H1 (cell line): Measurements from ENCODE around the gene ODF4. TPM values are rescaled to one million over a fixed set of nuclear protein-coding genes. Genes with fewer than 3 reads are reported as not detected.

Source experiments
- CREB1 ChIP-seq: IDR thresholded peaks from 2 replicates; pipeline ENCODE4 v1.6.1; 2012; ENCODE audit warnings: inconsistent platforms
- EP300 ChIP-seq, 2 experiments: IDR thresholded peaks; 1 replicate in 1 of 2; 2 replicates in 1 of 2; pipeline ENCODE4 v1.6.1; 2011 to 2012; ENCODE audit warnings: low read depth in 2 of 2, low read length in 2 of 2, mild to moderate bottlenecking in 2 of 2, borderline replicate concordance in 1 of 2, inconsistent platforms in 1 of 2, moderate library complexity in 1 of 2
- GTF2F1 ChIP-seq: IDR thresholded peaks from 2 replicates; pipeline ENCODE4 v1.6.1; 2012; ENCODE audit warnings: low read depth, low read length, improper control_type of control experiment, borderline replicate concordance
- JUND ChIP-seq: IDR thresholded peaks from 2 replicates; pipeline ENCODE4 v1.6.1; 2011; ENCODE audit warnings: mild to moderate bottlenecking, improper control_type of control experiment, low read length
- KDM1A ChIP-seq: fragments of 200-600, 300-600 bp; sonication (generic); IDR thresholded peaks from 2 replicates; pipeline ENCODE4 v1.7.1; 2016; ENCODE audit warnings: mild to moderate bottlenecking, low read length, borderline replicate concordance
- MAX ChIP-seq: IDR thresholded peaks from 2 replicates; pipeline ENCODE4 v1.6.1; 2012; ENCODE audit warnings: inconsistent platforms
- PHF8 ChIP-seq: fragments of 200-600 bp; sonication (generic); conservative IDR thresholded peaks from 2 replicates; pipeline ENCODE4 v1.7.1; 2012; ENCODE audit warnings: low read depth, mild to moderate bottlenecking, inconsistent platforms, low read length, moderate library complexity
- POU5F1 ChIP-seq: IDR thresholded peaks from 2 replicates; pipeline ENCODE4 v1.6.1; 2011; ENCODE audit warnings: low read depth, mild to moderate bottlenecking, low read length, moderate library complexity
- SIN3A ChIP-seq, 2 experiments: IDR thresholded peaks in 1 of 2; conservative IDR thresholded peaks in 1 of 2; 2 replicates each; pipeline ENCODE4 v1.6.1; 2011 to 2012; ENCODE audit warnings: low read length in 2 of 2, improper control_type of control experiment in 1 of 2, low read depth in 1 of 2, mild to moderate bottlenecking in 1 of 2
- SIRT6 ChIP-seq: IDR thresholded peaks from one replicate; pipeline ENCODE4 v1.7.1; 2012; ENCODE audit warnings: low read length, inconsistent platforms
- SP1 ChIP-seq: IDR thresholded peaks from 2 replicates; pipeline ENCODE4 v1.6.1; 2011; ENCODE audit warnings: low read depth, low read length
- SP4 ChIP-seq: IDR thresholded peaks from 2 replicates; pipeline ENCODE4 v1.6.1; 2012; ENCODE audit warnings: low read length, inconsistent platforms
- ZNF274 ChIP-seq: IDR thresholded peaks from 2 replicates; pipeline ENCODE4 v1.7.0; 2012; ENCODE audit warnings: low read length, borderline replicate concordance; ENCODE audit errors: extremely low read depth
- polyA plus RNA-seq, 7 experiments: library from polyadenylated mRNA; depleted of rRNA in 3 of 7; stranded (reverse) in 5 of 7; unstranded in 2 of 7; fragments of >200 nt in 5 of 7; fragments of 200-250 nt in 2 of 7; gene quantifications; 1 replicate in 5 of 7; 2 replicates in 1 of 7; 4 replicates in 1 of 7; pipeline versions ENCODE4 v1.2.1 to v1.2.3, GENCODE V29; 2011 to 2013; ENCODE audit warnings: missing spikeins in 2 of 7, mixed read lengths in 2 of 7
- total RNA-seq: library from RNA; stranded (reverse); fragmentation: NEBNext Ultra II Directional; extraction: Animal tissue kit (Norgen Biotek cat#: 25700); gene quantifications from 2 replicates; pipeline ENCODE4 v1.2.1, GENCODE V29; 2021

Gene ODF4
- total and polyA plus RNA-seq, 2 of the 8 experiments (the other 6 are each of a cell fraction or from before 2014, with no cell fraction given) = not detected

GRCh38 chr17:8382880-8383142 is 43.2 kb downstream of the ODF4 start (continued):
- TF ChIP-seq KDM1A (no peak), CREB1 (no peak), SP4 (peak; percentile 28; the same call in 1 of the 2 replicates), PHF8 (peak; percentile 93), SIRT6 (no peak), ZNF274 (no peak), MAX (no peak; the same call in 1 of the 2 replicates), SP1 (no peak), POU5F1 (no peak), EP300 (IDR thresholded peaks at IDR 0.05; ENCODE audit: borderline replicate concordance in 1 of 2, low read depth in 2 of 2, low read length in 2 of 2) (no peak), GTF2F1 (0 out of 2 replicates have a peak, but pooled peaks have one; percentile 24), SIN3A (conservative IDR thresholded peaks at IDR 0.05 in 1 of 2, IDR thresholded peaks at IDR 0.05 in 1 of 2; ENCODE audit: low read depth in 1 of 2, low read length in 2 of 2) (no peak), JUND (no peak)
